ENCODE data around the gene OR4B1. TPM values are rescaled to one million over a fixed set of nuclear protein-coding genes. Genes with fewer than 3 reads are reported as not detected.

The OR4B1 gene
- total and polyA plus RNA-seq, 2 experiments from 2014 or later = not detected

DNA sequence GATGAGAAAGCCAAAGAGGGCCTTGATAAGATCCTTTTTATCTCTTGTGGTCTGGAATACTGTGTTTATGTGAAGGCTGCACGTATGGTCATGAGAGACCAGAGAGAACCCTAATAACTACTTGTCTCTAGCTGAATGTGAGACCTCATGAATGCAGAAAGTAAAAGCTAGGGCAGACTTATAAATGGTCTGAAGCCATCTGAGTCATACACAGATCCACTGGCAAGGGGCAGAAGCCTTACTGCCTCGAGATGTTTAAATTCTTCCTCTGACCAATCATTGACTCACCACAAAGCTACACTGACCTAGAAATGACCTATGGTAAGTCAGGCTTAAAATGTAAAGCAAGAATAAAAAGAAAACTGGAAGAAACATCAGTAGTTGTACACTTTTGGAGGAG, 22.7 kb upstream of the OR4B1 start:
- Histone ChIP-seq H3K4me3 (no peak overlapping the region), H3F3A (replicated peaks; ENCODE audit: low read depth) (no peaks in the 10 kb centered on the region), H3K27me3 (ENCODE audit: insufficient read depth) (no peaks in the 10 kb centered on the region), H3K27ac (ENCODE audit: low read depth) (no peak overlapping the region), H3K36me3 (ENCODE audit: insufficient read depth) (no peaks in the 10 kb centered on the region), H3K79me2 (replicated peaks; ENCODE audit: insufficient read depth) (no peaks in the 10 kb centered on the region), H3K9me2 (ENCODE audit: insufficient read depth) (no peaks in the 10 kb centered on the region), H3K4me1 (ENCODE audit: insufficient read depth) (no peaks in the 10 kb centered on the region), H3K4me2 (no peak overlapping the region), H4K20me1 (replicated peaks; ENCODE audit: insufficient read depth) (no peaks in the 10 kb centered on the region), H2AFZ (no peak overlapping the region)
- Mint-ChIP-seq H3K27ac (no peak overlapping the region), H3K27me3 (ENCODE audit: insufficient read depth, low read depth, poor library complexity) (peaks cover 3% of the 10 kb centered on the region), H3K4me1 (no peaks in the 10 kb centered on the region), H3K36me3 (ENCODE audit: low read depth) (peaks cover 17% of the 10 kb centered on the region), H3K4me3 (no peak overlapping the region), H3K9me3 (peaks cover 92% of the 10 kb centered on the region)
- DNase-seq (ENCODE audit: low spot score) (no peak), ATAC-seq (no peak)
- no peak for TF ChIP-seq NANOG (IDR thresholded peaks at IDR 0.05; ENCODE audit: borderline replicate concordance)
- TF ChIP-seq STAT1 (IDR thresholded peaks at IDR 0.05; ENCODE audit: unreplicated experiment) = no peak
- TF ChIP-seq, protein P1, sequence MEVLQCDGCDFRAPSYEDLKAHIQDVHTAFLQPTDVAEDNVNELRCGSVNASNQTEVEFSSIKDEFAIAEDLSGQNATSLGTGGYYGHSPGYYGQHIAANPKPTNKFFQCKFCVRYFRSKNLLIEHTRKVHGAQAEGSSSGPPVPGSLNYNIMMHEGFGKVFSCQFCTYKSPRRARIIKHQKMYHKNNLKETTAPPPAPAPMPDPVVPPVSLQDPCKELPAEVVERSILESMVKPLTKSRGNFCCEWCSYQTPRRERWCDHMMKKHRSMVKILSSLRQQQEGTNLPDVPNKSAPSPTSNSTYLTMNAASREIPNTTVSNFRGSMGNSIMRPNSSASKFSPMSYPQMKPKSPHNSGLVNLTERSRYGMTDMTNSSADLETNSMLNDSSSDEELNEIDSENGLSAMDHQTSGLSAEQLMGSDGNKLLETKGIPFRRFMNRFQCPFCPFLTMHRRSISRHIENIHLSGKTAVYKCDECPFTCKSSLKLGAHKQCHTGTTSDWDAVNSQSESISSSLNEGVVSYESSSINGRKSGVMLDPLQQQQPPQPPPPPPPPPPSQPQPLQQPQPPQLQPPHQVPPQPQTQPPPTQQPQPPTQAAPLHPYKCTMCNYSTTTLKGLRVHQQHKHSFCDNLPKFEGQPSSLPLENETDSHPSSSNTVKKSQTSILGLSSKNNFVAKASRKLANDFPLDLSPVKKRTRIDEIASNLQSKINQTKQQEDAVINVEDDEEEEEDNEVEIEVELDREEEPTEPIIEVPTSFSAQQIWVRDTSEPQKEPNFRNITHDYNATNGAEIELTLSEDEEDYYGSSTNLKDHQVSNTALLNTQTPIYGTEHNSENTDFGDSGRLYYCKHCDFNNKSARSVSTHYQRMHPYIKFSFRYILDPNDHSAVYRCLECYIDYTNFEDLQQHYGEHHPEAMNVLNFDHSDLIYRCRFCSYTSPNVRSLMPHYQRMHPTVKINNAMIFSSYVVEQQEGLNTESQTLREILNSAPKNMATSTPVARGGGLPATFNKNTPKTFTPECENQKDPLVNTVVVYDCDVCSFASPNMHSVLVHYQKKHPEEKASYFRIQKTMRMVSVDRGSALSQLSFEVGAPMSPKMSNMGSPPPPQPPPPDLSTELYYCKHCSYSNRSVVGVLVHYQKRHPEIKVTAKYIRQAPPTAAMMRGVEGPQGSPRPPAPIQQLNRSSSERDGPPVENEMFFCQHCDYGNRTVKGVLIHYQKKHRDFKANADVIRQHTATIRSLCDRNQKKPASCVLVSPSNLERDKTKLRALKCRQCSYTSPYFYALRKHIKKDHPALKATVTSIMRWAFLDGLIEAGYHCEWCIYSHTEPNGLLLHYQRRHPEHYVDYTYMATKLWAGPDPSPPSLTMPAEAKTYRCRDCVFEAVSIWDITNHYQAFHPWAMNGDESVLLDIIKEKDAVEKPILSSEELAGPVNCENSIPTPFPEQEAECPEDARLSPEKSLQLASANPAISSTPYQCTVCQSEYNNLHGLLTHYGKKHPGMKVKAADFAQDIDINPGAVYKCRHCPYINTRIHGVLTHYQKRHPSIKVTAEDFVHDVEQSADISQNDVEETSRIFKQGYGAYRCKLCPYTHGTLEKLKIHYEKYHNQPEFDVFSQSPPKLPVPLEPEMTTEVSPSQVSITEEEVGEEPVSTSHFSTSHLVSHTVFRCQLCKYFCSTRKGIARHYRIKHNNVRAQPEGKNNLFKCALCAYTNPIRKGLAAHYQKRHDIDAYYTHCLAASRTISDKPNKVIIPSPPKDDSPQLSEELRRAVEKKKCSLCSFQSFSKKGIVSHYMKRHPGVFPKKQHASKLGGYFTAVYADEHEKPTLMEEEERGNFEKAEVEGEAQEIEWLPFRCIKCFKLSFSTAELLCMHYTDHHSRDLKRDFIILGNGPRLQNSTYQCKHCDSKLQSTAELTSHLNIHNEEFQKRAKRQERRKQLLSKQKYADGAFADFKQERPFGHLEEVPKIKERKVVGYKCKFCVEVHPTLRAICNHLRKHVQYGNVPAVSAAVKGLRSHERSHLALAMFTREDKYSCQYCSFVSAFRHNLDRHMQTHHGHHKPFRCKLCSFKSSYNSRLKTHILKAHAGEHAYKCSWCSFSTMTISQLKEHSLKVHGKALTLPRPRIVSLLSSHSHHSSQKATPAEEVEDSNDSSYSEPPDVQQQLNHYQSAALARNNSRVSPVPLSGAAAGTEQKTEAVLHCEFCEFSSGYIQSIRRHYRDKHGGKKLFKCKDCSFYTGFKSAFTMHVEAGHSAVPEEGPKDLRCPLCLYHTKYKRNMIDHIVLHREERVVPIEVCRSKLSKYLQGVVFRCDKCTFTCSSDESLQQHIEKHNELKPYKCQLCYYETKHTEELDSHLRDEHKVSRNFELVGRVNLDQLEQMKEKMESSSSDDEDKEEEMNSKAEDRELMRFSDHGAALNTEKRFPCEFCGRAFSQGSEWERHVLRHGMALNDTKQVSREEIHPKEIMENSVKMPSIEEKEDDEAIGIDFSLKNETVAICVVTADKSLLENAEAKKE (CRISPR knock-in tag; IDR thresholded peaks at IDR 0.05) = no peak
- TF ChIP-seq ZNF331 (CRISPR knock-in tag; IDR thresholded peaks at IDR 0.05; ENCODE audit: low read depth) = no peak
- no peak for TF ChIP-seq EZH2phosphoT487 (IDR thresholded peaks at IDR 0.05; ENCODE audit: unreplicated experiment)
- no peak for TF ChIP-seq CTCF (conservative IDR thresholded peaks at IDR 0.05; ENCODE audit: low read depth in 2 of 2)
- no peak for TF ChIP-seq POLR2AphosphoS5 (IDR thresholded peaks at IDR 0.05; ENCODE audit: low read depth)
- TF ChIP-seq ZNF114 (CRISPR knock-in tag; IDR thresholded peaks at IDR 0.05) = no peak
- TF ChIP-seq, protein P2, sequence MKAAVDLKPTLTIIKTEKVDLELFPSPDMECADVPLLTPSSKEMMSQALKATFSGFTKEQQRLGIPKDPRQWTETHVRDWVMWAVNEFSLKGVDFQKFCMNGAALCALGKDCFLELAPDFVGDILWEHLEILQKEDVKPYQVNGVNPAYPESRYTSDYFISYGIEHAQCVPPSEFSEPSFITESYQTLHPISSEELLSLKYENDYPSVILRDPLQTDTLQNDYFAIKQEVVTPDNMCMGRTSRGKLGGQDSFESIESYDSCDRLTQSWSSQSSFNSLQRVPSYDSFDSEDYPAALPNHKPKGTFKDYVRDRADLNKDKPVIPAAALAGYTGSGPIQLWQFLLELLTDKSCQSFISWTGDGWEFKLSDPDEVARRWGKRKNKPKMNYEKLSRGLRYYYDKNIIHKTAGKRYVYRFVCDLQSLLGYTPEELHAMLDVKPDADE (IDR thresholded peaks at IDR 0.05) = no peak
